ENCODE results near the gene MAPK14.

MAPK14 gene

DNA sequence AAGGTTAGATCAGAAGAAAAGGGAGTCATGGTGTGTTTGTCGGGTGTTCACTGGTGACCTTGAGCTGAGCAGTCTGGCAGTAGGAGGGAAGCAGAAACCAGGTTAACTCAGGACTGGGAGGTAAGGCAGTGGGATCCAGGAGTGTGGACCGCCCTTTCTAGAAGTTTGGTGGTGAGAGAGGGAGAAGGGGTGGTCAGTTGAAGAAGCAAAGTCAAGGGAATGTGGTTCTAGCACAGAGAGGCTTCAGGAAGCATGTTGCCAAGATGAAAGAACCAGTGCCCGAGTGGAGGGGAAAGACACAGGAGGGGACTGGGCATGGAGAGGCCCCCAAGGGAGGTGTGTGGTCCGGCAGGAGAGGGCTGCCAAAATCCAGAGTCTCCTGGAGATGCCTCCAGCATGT is 106.3 kb downstream of the MAPK14 start:
- DNase-seq (ENCODE audit: low read depth in 2 of 3, low spot score in 1 of 3), result no peak

DNA sequence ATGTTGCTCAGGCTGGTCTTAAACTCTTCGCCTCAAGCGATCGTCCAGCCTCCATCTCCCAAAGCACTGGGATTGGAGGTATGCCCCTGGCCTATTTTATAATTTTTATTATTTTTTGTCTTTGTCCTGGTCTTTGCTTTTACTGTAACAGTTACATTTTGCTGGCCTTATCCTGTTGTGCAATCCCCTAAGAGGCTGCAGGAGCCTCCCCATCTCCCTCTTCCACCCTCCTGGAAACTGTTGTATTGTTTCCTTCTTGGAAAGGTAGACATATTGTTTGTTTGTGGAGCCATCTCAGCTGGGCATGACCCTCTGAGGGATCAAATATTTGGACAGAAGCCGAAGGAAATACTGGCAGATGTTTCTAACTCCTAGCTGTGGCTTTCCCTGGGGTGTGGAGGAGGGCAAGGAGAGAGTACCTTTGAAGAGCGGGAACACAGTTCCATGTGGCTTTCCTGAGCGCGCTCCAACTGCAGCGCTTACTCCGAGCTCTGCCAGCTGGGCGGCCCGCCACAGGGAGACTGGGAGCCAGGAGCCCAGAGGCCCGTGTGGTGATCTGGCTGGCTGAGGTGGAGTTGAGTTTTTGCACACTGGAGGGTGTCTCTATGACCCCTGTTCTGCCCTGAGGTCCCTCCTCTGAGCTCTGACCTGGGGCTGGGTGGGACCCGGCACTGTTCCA is 107.6 kb downstream of the MAPK14 start:
- DNase-seq (ENCODE audit: low read depth in 2 of 3, low spot score in 1 of 3), result no peak

DNA sequence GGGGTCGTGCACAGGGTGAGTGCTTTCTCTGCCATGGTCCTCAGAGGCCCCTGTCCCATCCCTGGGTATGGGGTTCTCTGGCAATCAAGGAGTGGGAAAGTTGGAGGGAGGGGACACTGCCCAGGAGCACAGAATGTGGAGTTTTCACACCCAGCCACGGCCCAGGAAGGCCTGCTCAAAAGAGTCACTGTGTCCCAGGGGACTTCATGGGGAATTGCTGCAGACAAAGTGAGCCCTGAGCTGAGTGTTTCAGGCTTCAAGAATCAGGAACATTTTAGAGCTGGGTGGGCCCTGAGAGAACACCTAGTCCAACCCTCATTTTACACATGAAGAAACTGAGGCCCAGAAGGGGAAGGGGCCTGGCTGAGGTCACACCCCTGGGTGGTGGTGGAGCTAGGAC is 108.4 kb downstream of the MAPK14 start:
- DNase-seq (ENCODE audit: low read depth in 2 of 3, low spot score in 1 of 3), result no peak

DNA sequence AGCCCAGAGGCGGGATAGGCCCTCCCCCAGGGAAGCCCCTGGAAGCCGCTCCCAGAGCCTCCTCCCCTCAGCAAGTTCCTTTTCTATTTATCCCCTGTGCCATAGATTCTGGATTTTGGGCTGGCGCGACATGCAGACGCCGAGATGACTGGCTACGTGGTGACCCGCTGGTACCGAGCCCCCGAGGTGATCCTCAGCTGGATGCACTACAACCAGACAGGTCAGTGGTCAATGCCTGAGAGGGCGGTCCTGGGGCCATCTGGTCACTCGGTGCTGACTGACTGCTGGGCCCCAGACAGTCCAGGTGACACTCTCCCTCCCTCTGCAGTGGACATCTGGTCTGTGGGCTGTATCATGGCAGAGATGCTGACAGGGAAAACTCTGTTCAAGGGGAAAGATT is 108.9 kb downstream of the MAPK14 start:
- DNase-seq (ENCODE audit: low read depth in 2 of 3, low spot score in 1 of 3), result no peak

DNA sequence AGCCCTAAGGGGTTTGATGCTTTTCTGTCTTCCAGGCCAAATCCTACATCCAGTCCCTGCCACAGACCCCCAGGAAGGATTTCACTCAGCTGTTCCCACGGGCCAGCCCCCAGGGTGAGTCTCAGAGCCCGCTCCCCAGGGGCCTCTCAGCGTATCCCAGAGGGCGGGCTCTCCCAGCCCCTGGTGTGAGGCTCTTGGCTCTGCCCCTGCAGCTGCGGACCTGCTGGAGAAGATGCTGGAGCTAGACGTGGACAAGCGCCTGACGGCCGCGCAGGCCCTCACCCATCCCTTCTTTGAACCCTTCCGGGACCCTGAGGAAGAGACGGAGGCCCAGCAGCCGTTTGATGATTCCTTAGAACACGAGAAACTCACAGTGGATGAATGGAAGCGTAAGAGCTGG is 111.1 kb downstream of the MAPK14 start:
- DNase-seq (ENCODE audit: low read depth in 2 of 3, low spot score in 1 of 3), result no peak

DNA sequence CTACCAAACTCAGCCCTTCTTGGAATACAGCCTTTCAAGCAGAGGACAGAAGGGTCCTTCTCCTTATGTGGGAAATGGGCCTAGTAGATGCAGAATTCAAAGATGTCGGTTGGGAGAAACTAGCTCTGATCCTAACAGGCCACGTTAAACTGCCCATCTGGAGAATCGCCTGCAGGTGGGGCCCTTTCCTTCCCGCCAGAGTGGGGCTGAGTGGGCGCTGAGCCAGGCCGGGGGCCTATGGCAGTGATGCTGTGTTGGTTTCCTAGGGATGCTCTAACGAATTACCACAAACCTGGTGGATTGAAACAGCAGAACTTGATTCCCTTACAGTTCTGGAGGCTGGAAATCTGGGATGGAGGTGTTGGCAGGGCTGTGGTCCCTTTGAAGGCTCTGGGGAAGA is 111.8 kb downstream of the MAPK14 start:
- DNase-seq (ENCODE audit: low read depth in 2 of 3, low spot score in 1 of 3), result no peak

DNA sequence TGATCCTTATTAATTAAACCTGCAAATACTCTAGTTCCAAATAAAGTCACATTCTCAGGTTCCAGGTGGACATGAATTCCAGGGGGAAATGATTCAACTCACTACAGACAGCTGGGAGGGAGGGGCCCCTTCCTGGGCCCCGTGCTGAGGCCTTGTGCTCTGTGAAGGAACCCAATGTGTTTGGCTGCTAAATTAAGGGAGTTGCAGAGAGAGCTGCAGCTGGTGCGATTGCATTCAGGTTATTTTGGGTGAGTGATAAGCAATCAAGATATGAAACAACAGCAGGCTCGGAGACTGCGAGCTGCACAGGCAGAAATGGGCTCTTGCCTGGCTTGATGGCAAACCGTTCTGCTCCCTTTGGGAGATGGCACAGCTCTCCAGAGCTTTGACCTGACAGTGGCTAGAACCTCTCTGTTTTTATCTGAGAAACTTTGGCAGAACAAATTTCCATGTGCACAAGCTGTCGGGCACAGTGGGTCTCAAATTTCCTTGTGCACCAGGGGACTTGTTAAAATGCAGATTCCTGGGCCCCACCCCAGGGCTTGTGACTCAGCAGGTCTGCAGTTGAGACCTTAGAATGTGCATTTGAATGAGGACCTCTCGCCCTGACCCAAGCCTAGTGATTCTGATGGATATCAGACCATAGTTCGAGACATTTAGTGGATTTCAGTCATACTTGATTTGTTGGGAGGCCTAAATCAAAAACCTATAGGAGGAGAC is 112.5 kb downstream of the MAPK14 start:
- no peak for DNase-seq (ENCODE audit: low read depth in 2 of 3, low spot score in 1 of 3)

DNA sequence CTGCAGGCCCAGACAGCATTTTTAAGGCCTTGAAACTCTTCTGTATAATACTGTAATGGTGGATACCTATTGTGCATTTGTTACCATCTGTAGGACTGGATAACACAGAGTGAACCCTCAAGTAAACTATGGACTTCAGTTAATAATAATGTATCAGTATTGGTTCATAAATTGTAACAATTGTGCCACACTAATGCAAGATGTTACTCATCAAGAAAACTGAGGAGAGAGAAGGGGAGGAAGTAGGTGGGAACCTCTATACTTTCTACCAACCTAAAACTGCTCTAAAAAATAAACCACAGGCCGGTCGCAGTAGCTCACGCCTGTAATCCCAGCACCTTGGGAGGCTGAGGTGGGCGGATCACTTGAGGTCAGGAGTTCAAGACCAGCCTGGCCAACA is 113.5 kb downstream of the MAPK14 start:
- DNase-seq (ENCODE audit: low read depth in 2 of 3, low spot score in 1 of 3), result no peak

DNA sequence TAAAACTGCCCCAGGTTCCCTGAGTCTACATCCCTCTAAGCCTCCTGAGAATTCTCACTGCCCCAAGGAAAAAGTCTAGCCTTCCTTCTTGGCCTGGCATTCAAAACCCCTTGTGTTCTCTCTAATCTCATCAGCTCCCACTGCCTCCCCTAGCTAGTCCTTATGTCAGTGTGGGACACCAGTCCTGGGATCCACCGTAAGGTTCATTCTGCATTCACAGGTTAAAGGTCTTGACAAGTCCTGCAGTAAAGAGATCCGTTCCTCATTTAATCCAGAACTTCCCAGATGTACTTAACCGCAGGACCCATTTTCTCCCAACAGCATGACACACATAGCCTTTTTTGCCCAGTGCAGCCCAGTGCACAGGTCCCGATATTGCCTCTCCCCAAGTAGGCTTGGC is 114.4 kb downstream of the MAPK14 start:
- no peak for DNase-seq (ENCODE audit: low read depth in 2 of 3, low spot score in 1 of 3)

DNA sequence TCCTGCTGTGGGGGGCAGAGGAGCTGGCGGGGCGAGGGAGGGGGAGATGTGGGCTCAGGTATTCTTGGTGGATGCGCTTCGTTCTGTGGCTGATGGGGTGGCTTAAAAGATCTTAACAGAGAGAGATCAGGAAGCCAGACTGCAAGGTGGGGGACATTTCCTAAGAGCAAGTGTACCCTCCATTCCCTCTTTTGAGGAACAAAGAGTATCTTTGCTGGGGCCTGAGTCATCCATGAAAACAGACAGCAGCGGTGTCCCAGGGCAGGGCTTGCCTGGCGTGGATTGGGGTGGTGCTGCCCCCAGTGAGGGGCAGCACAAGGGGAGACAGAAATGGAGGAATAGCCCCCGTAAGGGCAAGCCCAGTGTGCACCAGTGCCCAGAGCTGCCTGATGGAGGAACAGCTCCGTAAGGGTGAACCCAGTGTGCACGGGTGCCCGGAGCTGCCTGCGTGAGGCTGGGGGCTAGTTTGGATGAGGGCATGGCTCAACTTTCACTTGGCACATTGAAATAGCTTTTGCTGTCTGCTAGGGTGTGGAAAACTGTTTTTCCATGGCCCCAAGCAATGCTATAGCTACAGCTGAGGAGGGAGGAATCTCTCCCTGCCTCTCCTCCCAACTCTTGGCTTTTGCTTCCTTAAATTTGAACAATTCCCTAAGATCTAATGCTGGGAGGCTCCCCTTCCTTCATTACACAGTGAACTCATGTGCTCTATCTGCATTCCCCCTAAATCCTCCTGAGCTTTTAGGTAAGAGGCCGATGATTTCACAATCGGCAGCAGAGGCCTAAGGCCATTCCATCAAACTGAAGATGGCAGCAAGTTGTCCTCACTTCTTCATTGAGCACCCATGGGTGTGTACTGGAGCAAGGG is 115.6 kb downstream of the MAPK14 start:
- DNase-seq (ENCODE audit: low read depth in 2 of 3, low spot score in 1 of 3), result no peak

DNA sequence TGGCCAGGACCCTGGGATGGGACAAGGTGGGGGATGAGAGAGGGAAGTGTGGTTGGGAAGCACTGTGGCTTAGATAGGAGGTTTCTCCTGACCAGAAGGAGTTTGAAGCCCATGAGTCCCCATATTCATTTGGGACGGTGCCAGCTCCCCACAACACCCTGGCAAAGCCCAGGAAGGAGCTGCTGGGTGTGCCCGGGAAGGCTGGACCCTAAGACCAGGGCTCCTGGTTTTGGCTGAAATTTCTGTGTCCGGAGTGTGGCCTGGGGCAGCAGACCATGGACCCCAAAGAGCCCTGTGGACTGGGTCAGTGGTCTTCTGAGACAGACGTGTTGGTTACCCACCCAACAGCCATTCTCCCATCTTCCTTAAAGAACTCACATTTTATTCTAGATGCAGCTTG is 117.9 kb downstream of the MAPK14 start:
- DNase-seq (ENCODE audit: low read depth in 2 of 3, low spot score in 1 of 3), result no peak

DNA sequence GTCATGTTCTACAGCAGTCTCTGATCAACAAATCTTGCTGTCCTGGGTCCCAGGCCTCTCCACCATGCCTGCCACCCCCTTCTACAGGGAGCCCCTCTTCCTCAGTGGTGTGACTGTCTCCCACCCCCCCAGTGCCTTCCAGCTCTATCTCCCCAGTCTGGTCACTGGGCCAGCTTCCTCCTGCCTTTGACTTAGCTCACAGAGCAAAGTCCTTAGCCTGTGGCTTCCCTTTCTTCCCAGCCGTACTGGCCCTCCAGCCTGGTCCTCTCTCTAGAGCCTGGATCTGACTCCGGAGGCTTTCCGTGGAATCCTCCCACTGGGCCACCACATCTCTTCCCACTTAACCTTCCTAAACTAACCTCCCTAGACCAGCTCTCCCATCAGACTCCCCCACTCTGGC is 119.7 kb downstream of the MAPK14 start:
- DNase-seq (ENCODE audit: low read depth in 2 of 3, low spot score in 1 of 3), result no peak

DNA sequence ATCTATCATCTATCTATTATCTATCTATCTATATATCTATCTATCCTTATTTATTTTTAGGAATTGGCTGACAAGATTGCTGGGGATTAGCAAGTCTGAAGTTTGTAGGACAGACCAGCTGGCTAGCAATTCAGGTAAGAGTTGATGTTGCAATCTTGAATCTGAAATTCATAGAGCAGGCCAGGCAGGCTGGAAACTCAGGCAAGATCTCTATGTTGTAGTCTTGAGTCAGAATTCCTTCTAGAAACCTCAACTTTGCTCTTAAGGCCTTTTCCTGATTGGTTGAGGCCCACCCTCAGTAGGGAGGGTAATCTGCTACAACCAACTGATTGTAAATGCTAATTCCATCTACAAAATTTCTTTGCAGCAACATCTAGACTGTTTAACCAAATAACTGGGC is 121.9 kb downstream of the MAPK14 start:
- DNase-seq (ENCODE audit: low read depth in 2 of 3, low spot score in 1 of 3), result no peak

DNA sequence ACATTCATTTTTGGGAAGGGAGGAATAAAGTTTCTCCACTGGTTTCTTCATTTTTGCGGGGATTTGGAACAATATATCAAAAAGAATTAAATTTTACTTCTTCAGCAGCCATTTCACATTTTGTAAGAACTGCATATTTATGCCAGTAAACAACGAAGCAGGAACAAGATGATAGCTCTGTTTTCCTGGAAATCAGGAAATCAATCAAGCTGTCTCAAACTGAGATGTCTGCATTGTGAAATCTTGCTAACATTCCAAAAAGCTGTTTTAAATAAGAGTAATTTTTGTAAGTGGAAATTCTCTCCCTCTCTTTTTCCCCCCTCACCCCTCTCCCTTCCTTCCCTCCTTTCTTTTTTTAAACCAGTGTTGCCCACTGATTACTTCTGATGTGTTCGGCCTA is 122.7 kb downstream of the MAPK14 start:
- no peak for DNase-seq (ENCODE audit: low read depth in 2 of 3, low spot score in 1 of 3)

DNA sequence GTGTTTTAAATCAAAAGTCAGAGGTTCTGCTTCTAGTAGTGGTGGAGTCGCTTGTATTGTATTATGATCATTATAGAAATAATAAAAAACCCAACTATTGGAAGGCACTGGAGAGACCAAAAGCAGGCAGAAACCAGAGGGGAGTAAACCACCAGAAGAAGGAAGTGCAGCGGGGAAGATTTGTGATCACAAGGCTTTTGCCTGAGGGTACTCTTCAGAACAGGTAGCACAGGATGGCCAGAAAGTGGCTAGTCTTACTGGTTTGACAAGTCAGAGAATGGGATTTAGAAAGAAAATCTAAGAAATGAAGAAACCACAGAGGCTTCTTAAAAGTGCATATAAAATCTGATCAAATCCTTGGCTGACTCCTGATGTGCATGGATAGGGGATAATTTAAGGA is 126.7 kb downstream of the MAPK14 start:
- DNase-seq (ENCODE audit: low read depth in 2 of 3, low spot score in 1 of 3), result no peak

DNA sequence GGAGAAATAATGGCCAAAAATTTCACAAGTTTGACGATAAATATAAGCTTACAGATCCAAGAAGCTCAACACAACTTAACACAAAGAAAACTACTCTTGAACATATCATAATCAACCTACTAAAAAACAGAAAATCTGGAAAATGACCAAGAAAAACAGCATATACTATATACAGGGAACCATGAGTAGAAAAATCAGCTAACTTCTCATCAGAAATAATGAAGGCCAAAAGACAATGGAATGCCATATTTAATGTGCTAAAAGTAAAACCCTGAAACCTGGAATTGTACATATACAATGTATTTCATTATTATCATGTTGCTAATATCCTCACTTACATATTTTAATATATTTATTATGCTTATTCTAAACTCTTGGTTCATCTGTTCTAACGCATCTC is 128.1 kb downstream of the MAPK14 start:
- DNase-seq (ENCODE audit: low read depth in 2 of 3, low spot score in 1 of 3), result no peak

DNA sequence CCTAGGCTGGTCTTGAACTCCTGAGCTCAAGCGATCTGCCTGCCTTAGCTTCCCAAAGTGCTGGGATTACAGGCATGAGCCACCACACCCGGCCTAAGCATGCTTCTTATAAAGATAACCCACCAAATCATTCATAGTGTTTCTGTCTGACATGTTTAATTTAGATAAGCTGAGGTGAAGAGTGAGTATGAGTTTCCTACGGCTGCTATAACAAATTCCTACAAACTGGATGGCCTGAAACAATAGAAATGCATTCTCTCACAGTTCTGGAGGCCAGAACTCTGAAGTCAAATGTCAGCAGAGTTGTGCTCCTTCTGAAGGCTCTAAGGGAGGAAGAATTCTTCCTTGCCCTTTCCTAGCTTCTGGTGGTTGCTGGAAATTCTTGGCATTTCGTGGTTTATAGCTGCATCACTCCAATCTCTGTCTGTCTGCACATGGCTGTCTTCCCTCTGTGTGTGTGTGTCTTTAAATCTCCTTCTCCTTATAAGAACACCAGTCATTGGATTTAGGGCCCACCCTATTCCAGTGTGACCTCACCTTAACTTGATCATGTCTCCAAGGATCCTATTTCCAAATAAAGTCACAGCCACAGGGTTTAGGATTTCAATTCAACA is 132.6 kb downstream of the MAPK14 start:
- DNase-seq (ENCODE audit: low read depth in 2 of 3, low spot score in 1 of 3), result no peak
